Measurements from ENCODE around the gene BID. TPM values are rescaled to one million over a fixed set of nuclear protein-coding genes. Genes with fewer than 3 reads are reported as not detected.

BID gene
- total and polyA plus RNA-seq, 2 donors from 2014 or later = 10.6 to 12.5 TPM

DNA sequence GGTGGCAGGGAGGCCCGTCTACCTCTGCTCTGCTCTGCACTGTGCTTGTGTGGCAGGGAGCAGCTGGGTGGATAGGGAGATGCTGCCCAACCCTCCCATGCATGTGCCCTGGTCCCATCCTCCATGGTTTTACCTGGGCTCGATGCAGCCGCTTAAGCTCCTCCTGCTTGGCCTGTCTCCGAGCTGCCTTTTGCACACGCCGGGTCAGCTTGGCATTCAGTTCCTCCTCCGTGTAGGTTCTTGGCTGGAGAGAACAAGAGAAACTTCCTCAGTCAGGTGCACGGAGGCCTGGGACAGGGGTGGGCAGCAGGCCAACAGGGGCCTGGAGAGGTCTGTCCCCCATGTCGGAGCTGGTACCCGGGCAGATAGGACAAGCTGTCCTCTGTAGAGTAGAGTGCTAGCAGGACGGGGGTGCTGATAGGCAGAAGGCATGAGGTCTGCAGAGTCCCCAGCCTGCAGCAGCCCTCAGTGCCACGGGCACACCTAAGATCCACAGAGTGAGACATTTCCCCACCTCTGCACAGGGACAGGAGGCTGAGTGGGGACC lies 36.4 kb upstream of the BID start:
- no peaks in the 10 kb centered on the region for H3K27me3 ChIP-seq (ENCODE audit: control insufficient read depth, insufficient read depth, low read length)
- DNase-seq (no peak), FAIRE-seq (no peak)
- H3K4me1 ChIP-seq (ENCODE audit: control insufficient read depth in 2 of 3, insufficient read depth in 2 of 3, low read depth in 1 of 3, low read length in 3 of 3) = peaks cover 3 to 16% (median 11%) of the 10 kb centered on the region in 3 donors
- no peak overlapping the region for H3K27ac ChIP-seq (ENCODE audit: low read depth in 2 of 2, low read length in 2 of 2)
- TF ChIP-seq, protein P1, sequence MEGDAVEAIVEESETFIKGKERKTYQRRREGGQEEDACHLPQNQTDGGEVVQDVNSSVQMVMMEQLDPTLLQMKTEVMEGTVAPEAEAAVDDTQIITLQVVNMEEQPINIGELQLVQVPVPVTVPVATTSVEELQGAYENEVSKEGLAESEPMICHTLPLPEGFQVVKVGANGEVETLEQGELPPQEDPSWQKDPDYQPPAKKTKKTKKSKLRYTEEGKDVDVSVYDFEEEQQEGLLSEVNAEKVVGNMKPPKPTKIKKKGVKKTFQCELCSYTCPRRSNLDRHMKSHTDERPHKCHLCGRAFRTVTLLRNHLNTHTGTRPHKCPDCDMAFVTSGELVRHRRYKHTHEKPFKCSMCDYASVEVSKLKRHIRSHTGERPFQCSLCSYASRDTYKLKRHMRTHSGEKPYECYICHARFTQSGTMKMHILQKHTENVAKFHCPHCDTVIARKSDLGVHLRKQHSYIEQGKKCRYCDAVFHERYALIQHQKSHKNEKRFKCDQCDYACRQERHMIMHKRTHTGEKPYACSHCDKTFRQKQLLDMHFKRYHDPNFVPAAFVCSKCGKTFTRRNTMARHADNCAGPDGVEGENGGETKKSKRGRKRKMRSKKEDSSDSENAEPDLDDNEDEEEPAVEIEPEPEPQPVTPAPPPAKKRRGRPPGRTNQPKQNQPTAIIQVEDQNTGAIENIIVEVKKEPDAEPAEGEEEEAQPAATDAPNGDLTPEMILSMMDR (IDR thresholded peaks at IDR 0.05; ENCODE audit: borderline replicate concordance, extremely low read depth, insufficient read depth) = no peak
- no peak overlapping the region for H3K9ac ChIP-seq (ENCODE audit: low read length in 3 of 3)
- intact Hi-C loops (cut with DNase I) = no loop called here
- no peaks in the 10 kb centered on the region for H3K9me3 ChIP-seq (ENCODE audit: control insufficient read depth in 2 of 3, insufficient read depth in 1 of 3, low read length in 3 of 3)
- no peak overlapping the region for H3K4me3 ChIP-seq (ENCODE audit: low read length in 3 of 3)
- H3K36me3 ChIP-seq (ENCODE audit: control insufficient read depth in 2 of 3, insufficient read depth in 3 of 3, low read length in 3 of 3) = peaks cover 2 to 21% (median 12%) of the 10 kb centered on the region in 3 donors

DNA sequence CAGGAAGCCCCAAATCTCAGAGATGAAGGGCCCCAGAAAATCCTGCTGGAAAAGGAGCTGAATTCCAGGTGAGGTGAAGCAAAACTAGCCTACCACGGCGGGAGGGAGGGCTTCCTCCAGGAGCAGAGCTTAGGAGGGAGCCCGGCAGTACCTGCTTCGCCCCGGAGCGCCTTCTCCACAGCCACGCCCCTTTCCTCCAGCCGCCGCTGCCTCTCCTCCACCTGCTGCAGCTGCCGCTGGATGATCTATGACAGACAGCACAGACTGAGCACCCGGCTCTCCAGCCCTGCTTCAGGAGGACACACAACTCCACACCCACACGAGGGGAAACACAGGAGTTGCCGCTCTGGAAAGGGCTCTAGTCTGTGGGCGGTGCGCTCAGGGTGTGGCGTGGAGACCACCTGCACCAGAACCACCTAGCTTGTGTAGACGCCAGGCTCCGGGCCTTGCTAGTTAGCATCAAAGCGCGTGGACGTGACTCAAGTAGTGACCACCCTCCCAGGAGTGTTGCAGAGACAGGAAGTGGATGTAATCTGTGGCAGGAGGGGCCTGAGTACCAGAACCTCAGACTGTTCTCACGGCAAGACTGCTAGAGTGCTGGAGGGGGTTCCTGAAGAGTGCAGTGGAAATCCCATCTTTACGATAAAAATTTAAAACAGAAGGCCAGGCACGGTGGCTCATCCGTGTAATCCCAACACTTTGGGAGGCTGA lies 34.6 kb upstream of the BID start:
- Histone ChIP-seq H3K9ac (ENCODE audit: low read length in 3 of 3) (no peak overlapping the region), H3K36me3 (ENCODE audit: control insufficient read depth in 2 of 3, insufficient read depth in 3 of 3, low read length in 3 of 3) (peaks cover 0 to 16% (median 12%) of the 10 kb centered on the region in 3 donors), H3K4me3 (ENCODE audit: low read length in 3 of 3) (no peak overlapping the region), H3K27ac (ENCODE audit: low read depth in 2 of 2, low read length in 2 of 2) (no peak overlapping the region), H3K27me3 (ENCODE audit: control insufficient read depth, insufficient read depth, low read length) (no peaks in the 10 kb centered on the region), H3K9me3 (ENCODE audit: control insufficient read depth in 2 of 3, insufficient read depth in 1 of 3, low read length in 3 of 3) (no peaks in the 10 kb centered on the region), H3K4me1 (ENCODE audit: control insufficient read depth in 2 of 3, insufficient read depth in 2 of 3, low read depth in 1 of 3, low read length in 3 of 3) (peaks cover 3 to 16% (median 11%) of the 10 kb centered on the region in 3 donors)
- FAIRE-seq = no peak
- TF ChIP-seq, protein P1 (IDR thresholded peaks at IDR 0.05; ENCODE audit: borderline replicate concordance, extremely low read depth, insufficient read depth) = no peak
- peak in 4 of 5 donors; percentile 74 to 87 (median 75) for DNase-seq
- intact Hi-C loops (cut with DNase I) = no loop called here

DNA sequence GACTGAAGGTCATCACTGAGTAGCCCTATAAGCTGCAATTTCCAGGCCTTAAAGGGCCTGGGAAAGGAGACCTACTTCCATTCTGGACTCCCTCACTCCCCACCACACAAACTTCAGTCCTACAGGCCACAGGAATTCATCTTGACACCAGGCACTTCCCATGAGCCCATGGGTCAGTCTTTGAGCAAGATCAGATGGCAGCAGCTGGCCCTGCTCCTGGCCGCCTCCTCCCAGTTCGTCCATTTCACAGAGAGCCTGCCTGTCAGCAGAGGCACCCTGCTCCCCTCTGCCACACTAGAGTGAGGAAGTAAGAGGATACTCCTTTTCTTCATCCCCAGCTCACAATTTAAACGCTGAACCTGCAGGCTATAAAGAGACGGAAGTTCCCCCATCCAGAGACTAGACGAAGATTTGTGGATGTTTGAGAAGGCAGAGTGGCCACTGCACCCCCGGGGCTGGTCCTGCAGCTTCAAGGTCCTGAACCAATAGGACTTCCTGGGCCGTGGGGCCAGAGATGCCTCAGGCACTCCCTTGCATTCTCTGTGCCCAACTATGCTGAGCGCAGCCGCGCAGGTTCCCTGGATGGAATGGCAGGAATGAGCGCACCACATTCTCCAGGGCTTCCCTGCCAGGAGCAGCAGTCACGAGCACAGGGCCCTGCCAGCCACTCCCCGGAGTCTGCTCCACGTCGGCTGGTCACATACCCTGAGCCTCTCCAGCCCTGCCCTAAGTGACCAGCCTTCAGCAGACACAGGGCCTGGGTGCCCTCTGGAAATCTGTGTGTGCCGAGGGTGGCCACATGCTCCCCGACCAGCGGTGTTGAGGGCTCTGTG lies 33.5 kb upstream of the BID start:
- Histone ChIP-seq H3K4me3 (ENCODE audit: low read length in 3 of 3) (no peak overlapping the region), H3K36me3 (ENCODE audit: control insufficient read depth in 2 of 3, insufficient read depth in 3 of 3, low read length in 3 of 3) (peaks cover 0 to 20% (median 8%) of the 10 kb centered on the region in 3 donors), H3K9me3 (ENCODE audit: control insufficient read depth in 2 of 3, insufficient read depth in 1 of 3, low read length in 3 of 3) (no peaks in the 10 kb centered on the region), H3K27me3 (ENCODE audit: control insufficient read depth, insufficient read depth, low read length) (no peaks in the 10 kb centered on the region), H3K4me1 (ENCODE audit: control insufficient read depth in 2 of 3, insufficient read depth in 2 of 3, low read depth in 1 of 3, low read length in 3 of 3) (peaks cover 3 to 16% (median 11%) of the 10 kb centered on the region in 3 donors), H3K27ac (ENCODE audit: low read depth in 2 of 2, low read length in 2 of 2) (peak overlapping the region in 1 of 2 donors; percentile 54), H3K9ac (ENCODE audit: low read length in 3 of 3) (no peak overlapping the region)
- FAIRE-seq (no peak), DNase-seq (peak; percentile 66 to 89 (median 74))
- intact Hi-C loops (cut with DNase I) = no loop called here
- TF ChIP-seq, protein P1 (IDR thresholded peaks at IDR 0.05; ENCODE audit: borderline replicate concordance, extremely low read depth, insufficient read depth) = no peak
